BJ (cell line): ENCODE measurements around the gene OGFOD3. TPM values are rescaled to one million over a fixed set of nuclear protein-coding genes. Genes with fewer than 3 reads are reported as not detected.

Experiments used
- CTCF ChIA-PET: fragments of 350-600 bp; formaldehyde crosslinking; extraction: SDS; loops from one replicate; lab custom pipeline; 2021; ENCODE audit warnings: antibody characterized with exemption, inconsistent platforms; lab: Yijun Ruan, JAX
- POLR2A ChIA-PET: fragments of 300-600 bp; sonication (Branson Sonifier 250); formaldehyde crosslinking; extraction: SDS; loops from one replicate; lab custom pipeline; 2021; ENCODE audit warnings: antibody characterized with exemption; lab: Charles Lee
- DNase-seq: peaks from one replicate; pipeline ENCODE4 v3.0.0-alpha.2; 2011; ENCODE audit warnings: low read depth
- H3K27me3 ChIP-seq: 2 replicates; pipeline ENCODE4 v1.6.0; 2011; ENCODE audit warnings: low read length; ENCODE audit not compliant: control insufficient read depth, insufficient read depth
- H3K36me3 ChIP-seq: 2 replicates; pipeline ENCODE4 v1.5.1; 2011; ENCODE audit warnings: low read length; ENCODE audit not compliant: control insufficient read depth, insufficient read depth
- H3K4me3 ChIP-seq: 2 replicates; pipeline ENCODE4 v1.5.1; 2011; ENCODE audit warnings: low read depth, mild to moderate bottlenecking, control low read depth, low read length
- polyA plus RNA-seq: library from polyadenylated mRNA; depleted of rRNA; stranded (reverse); fragments of >200 nt; gene quantifications from 2 replicates; pipeline ENCODE4 v1.2.3, GENCODE V29; 2011
- TF ChIP-seq, protein P1 (sequence below): IDR thresholded peaks from 2 replicates; pipeline ENCODE4 v1.5.1; 2011; ENCODE audit warnings: low read depth, mild to moderate bottlenecking, control low read depth, inconsistent platforms, low read length, moderate library complexity; ENCODE audit not compliant: insufficient read depth

OGFOD3 gene
- polyA plus RNA-seq, 1 experiment: 37.9 TPM

DNA sequence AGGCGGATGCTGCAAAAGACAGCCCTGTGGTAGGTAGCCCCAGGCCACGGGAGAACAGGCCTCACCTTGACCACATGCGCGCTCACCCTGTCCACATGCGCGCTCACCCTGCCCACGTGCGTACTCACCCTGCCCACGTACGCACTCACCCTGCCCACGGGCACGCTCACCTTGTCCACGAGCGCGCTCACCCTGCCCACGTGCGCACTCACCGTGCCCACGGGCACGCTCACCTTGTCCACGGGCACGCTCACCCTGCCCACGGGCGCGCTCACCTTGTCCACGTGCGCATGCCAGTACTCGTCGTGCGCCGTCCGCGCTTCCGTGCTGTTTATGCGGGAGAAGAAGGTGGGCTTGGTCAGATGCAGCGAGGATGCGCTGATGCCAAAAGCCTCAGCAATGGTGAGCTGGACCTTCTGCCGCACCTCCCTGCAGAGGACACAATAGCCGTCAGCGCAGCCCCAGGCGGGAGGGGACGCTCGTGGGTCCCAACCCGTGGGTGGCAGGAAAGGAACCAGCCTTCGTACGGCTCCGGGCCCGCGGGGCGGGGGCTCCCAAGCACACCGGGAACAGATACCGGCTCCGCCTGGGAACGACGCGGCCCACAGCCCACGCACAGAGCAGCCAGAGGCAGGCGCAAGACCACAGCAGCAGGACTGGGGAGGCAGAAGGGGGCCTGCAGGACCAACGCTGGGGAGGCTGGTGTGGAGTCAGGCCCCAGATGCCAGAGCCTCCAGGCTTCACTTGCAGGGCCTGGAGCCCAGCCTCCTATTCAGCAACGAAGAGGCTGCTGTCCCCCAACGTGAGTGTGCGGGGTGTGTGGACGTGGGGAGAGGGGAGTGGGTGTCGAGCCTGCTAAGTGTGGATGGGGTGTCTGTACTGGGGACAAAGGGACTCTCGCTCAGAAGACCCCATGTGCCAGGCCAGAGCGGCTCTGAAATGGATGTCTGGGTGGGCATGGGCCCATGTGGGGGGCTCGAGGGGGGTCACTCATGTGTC lies 14.4 kb downstream of the OGFOD3 start:
- DNase-seq: no peak
- ChIA-PET POLR2A (no interaction called here), CTCF (interaction anchor here (1.8 kb wide), 1 partner anchor 53 kb away, joined by 5 read pairs; no protein-coding TSS in a partner anchor)
- TF ChIP-seq, protein P1, sequence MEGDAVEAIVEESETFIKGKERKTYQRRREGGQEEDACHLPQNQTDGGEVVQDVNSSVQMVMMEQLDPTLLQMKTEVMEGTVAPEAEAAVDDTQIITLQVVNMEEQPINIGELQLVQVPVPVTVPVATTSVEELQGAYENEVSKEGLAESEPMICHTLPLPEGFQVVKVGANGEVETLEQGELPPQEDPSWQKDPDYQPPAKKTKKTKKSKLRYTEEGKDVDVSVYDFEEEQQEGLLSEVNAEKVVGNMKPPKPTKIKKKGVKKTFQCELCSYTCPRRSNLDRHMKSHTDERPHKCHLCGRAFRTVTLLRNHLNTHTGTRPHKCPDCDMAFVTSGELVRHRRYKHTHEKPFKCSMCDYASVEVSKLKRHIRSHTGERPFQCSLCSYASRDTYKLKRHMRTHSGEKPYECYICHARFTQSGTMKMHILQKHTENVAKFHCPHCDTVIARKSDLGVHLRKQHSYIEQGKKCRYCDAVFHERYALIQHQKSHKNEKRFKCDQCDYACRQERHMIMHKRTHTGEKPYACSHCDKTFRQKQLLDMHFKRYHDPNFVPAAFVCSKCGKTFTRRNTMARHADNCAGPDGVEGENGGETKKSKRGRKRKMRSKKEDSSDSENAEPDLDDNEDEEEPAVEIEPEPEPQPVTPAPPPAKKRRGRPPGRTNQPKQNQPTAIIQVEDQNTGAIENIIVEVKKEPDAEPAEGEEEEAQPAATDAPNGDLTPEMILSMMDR: no peak
- Histone ChIP-seq H3K36me3 (peaks cover 3% of the 10 kb centered on the region), H3K4me3 (no peak overlapping the region), H3K27me3 (no peaks in the 10 kb centered on the region)

DNA sequence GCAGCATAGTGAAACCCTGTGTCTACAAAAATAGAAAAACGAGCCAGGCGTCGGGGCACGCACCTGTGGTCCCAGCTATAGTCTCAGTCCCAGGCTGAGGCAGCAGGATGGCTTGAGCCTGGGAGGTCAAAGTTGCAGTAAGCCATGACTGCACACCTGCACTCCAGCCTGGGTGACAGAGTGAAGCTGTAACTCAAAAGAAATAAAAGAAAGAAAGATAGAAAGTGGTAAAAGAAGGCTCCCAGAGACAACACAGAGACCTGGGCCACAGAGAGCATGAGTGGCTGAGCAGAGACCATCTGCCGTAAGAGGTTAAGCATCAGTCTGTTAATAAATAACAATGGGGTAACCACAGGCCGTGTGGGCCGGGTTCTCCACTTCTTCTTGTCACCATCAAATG lies 15.5 kb downstream of the OGFOD3 start:
- Histone ChIP-seq H3K4me3 (no peak overlapping the region), H3K36me3 (peaks cover 3% of the 10 kb centered on the region), H3K27me3 (no peaks in the 10 kb centered on the region)
- CTCF ChIA-PET: interaction anchor here (0.7 to 1.8 kb wide), 2 partner anchors 52 to 91 kb away, joined by 4 to 5 read pairs; no protein-coding TSS in a partner anchor
- DNase-seq: no peak
- TF ChIP-seq, protein P1: no peak
- POLR2A ChIA-PET: no interaction called here

DNA sequence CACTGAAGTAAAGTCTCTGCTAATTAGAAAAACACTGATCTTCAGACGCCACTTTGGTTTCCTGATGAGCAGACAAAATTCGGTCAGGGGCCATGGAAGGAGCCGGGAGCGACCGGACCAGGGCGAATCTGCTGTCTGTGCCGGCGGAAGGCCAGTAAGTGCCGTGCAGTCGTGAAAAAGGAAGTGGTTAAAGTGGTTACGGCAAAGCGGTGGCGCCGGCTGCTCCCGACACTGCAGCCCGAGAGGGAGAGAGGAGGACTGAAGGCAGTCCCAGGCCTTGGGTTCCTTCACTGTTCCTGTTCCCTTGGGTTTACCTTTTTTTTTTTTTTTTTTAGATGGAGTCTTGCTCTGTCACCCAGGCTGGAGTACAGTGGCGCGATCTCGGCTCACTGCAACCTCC lies 17.6 kb downstream of the OGFOD3 start:
- Histone ChIP-seq H3K27me3 (no peaks in the 10 kb centered on the region), H3K4me3 (no peak overlapping the region), H3K36me3 (peaks cover 3% of the 10 kb centered on the region)
- ChIA-PET POLR2A (no interaction called here), CTCF (interaction anchor here (1.3 to 1.8 kb wide), 3 partner anchors 13 to 50 kb away, joined by 3 to 5 read pairs (median 4); no protein-coding TSS in a partner anchor)
- TF ChIP-seq, protein P1: no peak
- DNase-seq: no peak

DNA sequence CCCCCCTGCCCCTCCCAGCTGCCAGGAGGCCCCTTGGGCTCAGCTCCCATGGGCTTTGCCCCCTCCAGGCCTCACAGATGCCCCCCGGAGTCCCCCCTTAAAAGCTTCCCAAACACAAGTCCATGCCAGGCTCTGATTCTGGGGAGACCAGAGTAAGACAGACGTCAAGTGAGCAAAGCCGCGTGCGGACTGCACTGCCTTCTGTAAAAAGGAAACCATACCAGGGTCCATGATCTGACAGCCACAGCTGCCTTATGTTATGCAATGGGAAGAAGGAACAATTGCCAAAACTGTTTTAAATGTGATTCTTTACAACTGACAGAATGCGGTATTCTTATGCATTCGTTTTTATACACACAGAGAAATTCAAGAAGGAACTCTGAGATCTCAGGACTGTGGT lies 18.2 kb downstream of the OGFOD3 start:
- no peaks in the 10 kb centered on the region for H3K27me3 ChIP-seq
- ChIA-PET CTCF (interaction anchor here (1.3 to 1.8 kb wide), 4 partner anchors 11 to 49 kb away, joined by 4 to 5 read pairs (median 4); no protein-coding TSS in a partner anchor), POLR2A (no interaction called here)
- H3K4me3 ChIP-seq: no peak overlapping the region
- DNase-seq: no peak
- peaks cover 3% of the 10 kb centered on the region for H3K36me3 ChIP-seq
- TF ChIP-seq, protein P1: no peak

DNA sequence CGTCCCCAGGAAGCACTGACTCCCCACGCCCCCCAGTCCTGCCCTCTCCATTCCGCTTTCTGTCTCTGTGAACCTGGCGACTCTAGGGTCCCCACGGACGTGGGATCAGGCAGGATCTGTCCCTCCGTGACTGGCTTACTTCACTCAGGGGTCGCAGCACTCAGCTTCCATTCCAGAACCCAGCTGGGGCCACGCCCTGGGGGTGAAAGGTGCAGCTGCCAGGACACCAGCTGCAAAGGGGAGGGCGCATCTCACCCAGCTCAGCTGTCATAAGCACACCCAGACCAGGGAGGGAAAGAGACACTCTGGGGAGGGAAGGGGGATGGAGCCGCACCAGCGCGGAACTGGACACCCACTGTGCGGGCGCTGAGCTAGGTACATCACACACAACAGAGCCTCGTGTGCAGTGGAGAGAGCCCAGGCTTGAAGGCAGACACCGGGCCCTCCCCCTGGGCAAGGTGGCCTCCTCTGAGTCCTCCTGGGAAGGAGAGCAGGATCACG lies 18.7 kb downstream of the OGFOD3 start:
- DNase-seq: no peak
- Histone ChIP-seq H3K4me3 (no peak overlapping the region), H3K27me3 (no peaks in the 10 kb centered on the region), H3K36me3 (peaks cover 3% of the 10 kb centered on the region)
- POLR2A ChIA-PET: no interaction called here
- CTCF ChIA-PET: interaction anchor here (1.3 to 1.8 kb wide), 4 partner anchors 10 to 49 kb away, joined by 4 to 5 read pairs (median 4); no protein-coding TSS in a partner anchor
- TF ChIP-seq, protein P1: no peak
